ENCODE results near the gene MGAT4C. TPM values are rescaled to one million over a fixed set of nuclear protein-coding genes. Genes with fewer than 3 reads are reported as not detected.

Gene MGAT4C
- total and polyA plus RNA-seq, 2 donors (not counting 3 experiments of a cell fraction or from before 2014, with no cell fraction given), result not detected

DNA sequence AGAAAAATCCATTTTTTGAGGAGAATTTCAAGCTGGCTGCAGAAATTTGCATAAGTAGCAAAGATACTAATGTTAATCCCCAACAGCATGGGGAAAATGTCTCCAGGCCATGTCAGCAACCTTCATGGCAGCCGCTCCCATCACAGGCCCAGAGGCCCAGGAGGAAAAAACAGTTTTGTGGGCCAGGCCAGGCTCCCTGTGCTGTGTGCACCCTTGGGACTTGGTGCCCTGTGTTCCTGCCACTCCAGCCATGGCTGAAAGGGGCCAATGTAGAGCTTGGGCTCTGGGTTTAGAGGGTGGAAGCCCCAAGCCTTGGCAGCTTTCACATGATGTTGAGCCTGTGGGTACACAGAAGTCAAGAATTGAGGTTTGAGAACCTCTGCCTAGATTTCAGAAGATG is 76.3 kb downstream of the MGAT4C start:
- Histone ChIP-seq H3K9ac (replicated peaks; ENCODE audit: extremely low read depth, insufficient read depth, low read length) (no peak overlapping the region), H3K27me3 (ENCODE audit: control insufficient read depth in 2 of 2, insufficient read depth in 2 of 2, low read length in 2 of 2) (no peaks in the 10 kb centered on the region), H3K27ac (ENCODE audit: insufficient read depth, low read depth, low read length) (no peak overlapping the region), H3K9me3 (replicated peaks; ENCODE audit: control insufficient read depth, insufficient read depth, low read length) (no peaks in the 10 kb centered on the region), H3K36me3 (ENCODE audit: control insufficient read depth in 2 of 2, extremely low read depth in 1 of 2, insufficient read depth in 2 of 2, low read length in 2 of 2) (no peaks in the 10 kb centered on the region), H3K9me1 (replicated peaks; ENCODE audit: control insufficient read depth, extremely low read depth, insufficient read depth, low read length) (no peaks in the 10 kb centered on the region), H3K4me3 (replicated peaks in 1 of 3; ENCODE audit: insufficient read depth in 1 of 3, low read depth in 1 of 3, low read length in 3 of 3) (no peak overlapping the region), H3K4me1 (ENCODE audit: control insufficient read depth, extremely low read depth, insufficient read depth, low read length) (no peaks in the 10 kb centered on the region), H3K4me2 (ENCODE audit: insufficient read depth, low read length) (no peak overlapping the region), H2AFZ (ENCODE audit: low read depth, low read length) (no peak overlapping the region), H3K79me2 (ENCODE audit: control insufficient read depth, insufficient read depth, low read length) (no peaks in the 10 kb centered on the region), H4K20me1 (replicated peaks; ENCODE audit: control insufficient read depth, extremely low read depth, insufficient read depth, low read length) (no peaks in the 10 kb centered on the region)
- ChIA-PET CTCF (no interaction called here), POLR2A (no interaction called here)
- dilution Hi-C loops (cut with MboI; ENCODE audit: extremely low pct_ligation_motif_present, low sequenced_read_pairs), result no loop called here
- TF ChIP-seq JUN (IDR thresholded peaks at IDR 0.05; ENCODE audit: borderline replicate concordance, insufficient read depth, insufficient read length, low read depth) (no peak), EZH2 (IDR thresholded peaks at IDR 0.05; ENCODE audit: borderline replicate concordance, low read depth, low read length, severe bottlenecking) (no peak), MYC (IDR thresholded peaks at IDR 0.05; ENCODE audit: low read depth, low read length) (no peak), POLR2AphosphoS5 (IDR thresholded peaks at IDR 0.05; ENCODE audit: insufficient read depth, low read depth, low read length) (no peak), GATA2 (IDR thresholded peaks at IDR 0.05; ENCODE audit: insufficient read depth, insufficient read length, low read depth, low read length) (no peak), POLR2A (IDR thresholded peaks at IDR 0.05; ENCODE audit: low read depth, low read length) (no peak), FOS (IDR thresholded peaks at IDR 0.05; ENCODE audit: borderline replicate concordance, insufficient read depth, low read length) (no peak)
- TF ChIP-seq, protein P1, sequence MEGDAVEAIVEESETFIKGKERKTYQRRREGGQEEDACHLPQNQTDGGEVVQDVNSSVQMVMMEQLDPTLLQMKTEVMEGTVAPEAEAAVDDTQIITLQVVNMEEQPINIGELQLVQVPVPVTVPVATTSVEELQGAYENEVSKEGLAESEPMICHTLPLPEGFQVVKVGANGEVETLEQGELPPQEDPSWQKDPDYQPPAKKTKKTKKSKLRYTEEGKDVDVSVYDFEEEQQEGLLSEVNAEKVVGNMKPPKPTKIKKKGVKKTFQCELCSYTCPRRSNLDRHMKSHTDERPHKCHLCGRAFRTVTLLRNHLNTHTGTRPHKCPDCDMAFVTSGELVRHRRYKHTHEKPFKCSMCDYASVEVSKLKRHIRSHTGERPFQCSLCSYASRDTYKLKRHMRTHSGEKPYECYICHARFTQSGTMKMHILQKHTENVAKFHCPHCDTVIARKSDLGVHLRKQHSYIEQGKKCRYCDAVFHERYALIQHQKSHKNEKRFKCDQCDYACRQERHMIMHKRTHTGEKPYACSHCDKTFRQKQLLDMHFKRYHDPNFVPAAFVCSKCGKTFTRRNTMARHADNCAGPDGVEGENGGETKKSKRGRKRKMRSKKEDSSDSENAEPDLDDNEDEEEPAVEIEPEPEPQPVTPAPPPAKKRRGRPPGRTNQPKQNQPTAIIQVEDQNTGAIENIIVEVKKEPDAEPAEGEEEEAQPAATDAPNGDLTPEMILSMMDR (IDR thresholded peaks at IDR 0.05; ENCODE audit: extremely low read depth in 1 of 2, insufficient read depth in 1 of 2, low read depth in 1 of 2, low read length in 2 of 2), result no peak
- TF ChIP-seq, protein P2, sequence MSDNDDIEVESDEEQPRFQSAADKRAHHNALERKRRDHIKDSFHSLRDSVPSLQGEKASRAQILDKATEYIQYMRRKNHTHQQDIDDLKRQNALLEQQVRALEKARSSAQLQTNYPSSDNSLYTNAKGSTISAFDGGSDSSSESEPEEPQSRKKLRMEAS (IDR thresholded peaks at IDR 0.05; ENCODE audit: insufficient read depth, insufficient read length), result no peak
- no peak for DNase-seq (ENCODE audit: low read depth, low spot score)
- FAIRE-seq, result no peak
- intact Hi-C loops (cut with micrococcal nuclease), result no loop called here
- no TSS peak for BruUV-seq (replicated peaks)

Data from endothelial cell of umbilical vein (primary cell).